NAMALWA (cell line): ENCODE measurements around the gene TMED10.
"Not testable (repeated sequence)": the region's sequence is repeated elsewhere in the genome, so short reads cannot be mapped to it uniquely, and the experiment has no call there.

Experiments
- DNase-seq: peaks from one replicate; pipeline ENCODE4 v3.0.0-alpha.2; 2015; ENCODE audit warnings: low spot score

TMED10 gene

DNA sequence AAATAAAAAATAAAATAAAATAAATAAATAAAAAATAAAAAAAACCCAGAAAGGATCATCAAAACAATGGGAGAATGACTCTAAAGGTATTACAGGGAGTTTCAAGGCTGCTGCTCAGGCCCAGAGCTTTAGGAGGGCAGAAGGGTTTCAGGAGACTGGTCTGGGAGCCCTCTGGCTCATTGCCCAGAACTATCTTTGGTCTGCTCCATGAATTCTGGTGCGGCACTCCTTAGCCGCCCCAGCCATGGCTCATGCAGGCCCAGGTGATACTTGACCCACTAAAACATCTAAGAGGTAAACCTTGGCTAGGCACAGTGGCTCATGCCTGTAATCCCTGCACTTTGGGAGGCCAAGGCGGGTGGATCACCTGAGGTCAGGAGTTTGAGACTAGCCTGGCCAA lies 14.7 kb upstream of the TMED10 start:
- DNase-seq, result no peak

DNA sequence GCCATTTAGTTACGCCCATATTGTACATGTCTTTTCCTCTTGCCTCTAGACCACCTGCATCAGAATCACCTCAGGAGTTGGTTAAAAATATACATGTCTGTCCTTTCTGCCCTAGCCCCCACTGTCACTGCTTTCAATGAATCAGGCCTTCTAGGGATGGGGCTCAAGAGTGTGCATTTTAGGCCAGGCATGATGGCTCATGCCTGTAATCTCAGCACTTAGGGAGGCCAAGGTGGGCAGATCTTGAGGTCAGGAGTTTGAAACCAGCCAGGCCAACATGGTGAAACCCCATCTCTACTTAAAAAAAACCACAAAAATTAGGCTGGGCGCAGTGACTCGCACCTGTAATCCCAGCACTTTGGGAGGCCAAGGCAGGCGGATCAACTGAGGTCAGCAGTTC lies 13.6 kb upstream of the TMED10 start:
- DNase-seq, result no peak

DNA sequence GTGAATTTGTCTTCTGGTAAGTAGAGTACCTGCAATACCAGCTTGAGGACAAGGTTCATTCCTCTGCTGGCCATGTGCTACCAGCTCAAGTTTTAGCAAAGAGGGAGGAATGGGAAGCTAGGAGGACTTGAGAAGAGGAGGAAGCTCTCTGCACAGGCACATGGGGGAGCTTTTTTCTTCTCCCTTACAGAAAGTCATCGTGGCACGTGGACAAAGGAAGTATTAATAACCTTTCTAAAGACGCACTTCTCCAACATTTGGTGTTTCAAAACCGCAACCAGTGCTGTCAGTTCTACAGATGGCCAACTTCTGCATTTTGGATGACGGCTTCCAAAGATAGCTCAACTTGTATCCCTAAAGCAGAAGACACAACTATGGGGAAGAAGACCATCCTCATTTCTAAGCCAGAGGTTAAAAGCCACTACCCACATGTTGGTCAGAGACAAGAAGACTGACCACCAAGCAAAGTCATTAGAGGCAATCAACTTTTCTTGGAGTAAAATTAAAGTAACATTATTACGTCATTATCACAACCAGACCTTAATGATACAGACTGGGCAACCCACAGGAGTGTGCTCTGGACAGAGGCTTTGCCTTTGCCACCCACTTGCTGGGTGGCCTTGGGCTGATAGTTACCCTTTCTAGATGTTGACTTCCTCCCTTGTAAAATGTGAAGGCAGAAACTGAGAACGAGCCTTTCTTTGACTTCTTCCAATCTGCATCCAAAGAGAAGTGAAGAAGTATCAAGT lies 12.3 kb upstream of the TMED10 start:
- peak; percentile 83 for DNase-seq

DNA sequence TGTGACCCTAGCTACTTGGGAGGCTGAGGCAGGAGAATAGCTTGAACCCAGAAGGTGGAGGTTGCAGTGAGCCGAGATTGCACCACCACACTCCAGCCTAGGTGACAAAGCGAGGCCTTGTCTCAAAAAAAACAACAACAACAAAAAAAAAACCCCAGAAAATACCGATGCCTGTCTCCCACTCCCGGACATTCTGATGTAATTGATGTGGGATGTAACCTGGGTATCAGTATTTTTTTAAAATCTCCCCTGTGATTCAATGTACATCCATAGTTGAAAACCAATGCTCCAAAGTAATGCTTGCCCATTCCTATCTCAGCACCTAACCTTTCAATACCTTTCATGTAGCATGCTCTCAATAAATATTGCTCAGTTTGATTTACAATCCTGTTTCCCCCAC lies 11.7 kb upstream of the TMED10 start:
- no peak for DNase-seq

DNA sequence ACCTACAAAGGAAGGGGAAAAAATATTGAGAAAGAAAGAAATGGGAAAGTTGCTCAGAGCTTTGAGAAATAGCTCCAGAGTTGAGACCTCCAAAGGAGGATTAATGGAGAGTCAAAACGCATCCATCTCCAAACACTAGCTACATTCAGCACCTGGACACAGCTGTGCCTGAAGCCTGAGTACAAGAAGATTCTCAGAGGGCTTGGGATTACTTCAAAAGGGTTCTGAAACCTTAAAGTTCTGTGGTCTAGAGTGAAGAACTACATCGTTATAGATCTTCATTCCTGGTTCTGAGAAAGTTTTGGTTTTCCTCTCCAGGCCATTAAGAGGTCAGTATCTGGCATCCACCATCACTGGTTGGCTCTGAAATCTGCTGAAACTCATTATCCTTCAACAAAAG lies 10.5 kb upstream of the TMED10 start:
- DNase-seq, result no peak

DNA sequence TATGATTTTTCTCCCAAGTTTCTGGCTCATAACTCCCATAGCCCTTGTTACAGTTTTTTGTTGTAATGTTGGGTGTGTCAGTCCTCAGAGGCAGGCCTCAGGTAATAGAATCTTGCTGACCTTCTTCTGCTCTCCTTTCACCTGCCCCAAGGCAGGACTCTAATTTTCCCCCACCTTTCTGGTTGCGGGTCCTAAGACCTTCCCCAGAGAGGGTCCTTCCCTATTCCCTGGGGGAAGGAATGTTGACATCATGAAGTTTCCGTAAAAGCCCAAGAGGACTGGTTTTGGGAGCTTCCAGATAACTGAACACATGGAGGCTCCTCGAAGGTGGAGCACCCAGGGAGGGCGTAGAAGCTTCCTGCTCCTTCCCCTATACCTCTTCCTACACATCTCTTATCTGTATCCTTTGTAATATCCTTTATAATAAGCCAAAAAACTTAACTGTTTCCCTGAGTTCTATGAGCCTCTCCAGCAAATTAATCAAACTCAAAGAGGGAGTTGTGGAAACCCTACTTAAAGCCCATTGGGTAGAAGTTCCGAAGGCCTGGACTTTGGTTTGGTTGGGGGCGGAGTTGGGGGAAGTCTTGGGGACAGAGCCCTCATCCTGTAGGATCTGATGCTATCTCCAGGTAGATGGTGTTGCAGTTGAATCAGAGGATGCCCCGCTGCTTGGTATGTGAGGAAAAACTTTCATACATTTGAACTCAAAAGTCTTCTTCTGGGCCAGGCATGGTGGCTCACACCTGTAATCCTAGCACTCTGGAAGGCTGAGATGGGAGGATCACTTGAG lies 9.0 kb upstream of the TMED10 start:
- DNase-seq, result no peak

DNA sequence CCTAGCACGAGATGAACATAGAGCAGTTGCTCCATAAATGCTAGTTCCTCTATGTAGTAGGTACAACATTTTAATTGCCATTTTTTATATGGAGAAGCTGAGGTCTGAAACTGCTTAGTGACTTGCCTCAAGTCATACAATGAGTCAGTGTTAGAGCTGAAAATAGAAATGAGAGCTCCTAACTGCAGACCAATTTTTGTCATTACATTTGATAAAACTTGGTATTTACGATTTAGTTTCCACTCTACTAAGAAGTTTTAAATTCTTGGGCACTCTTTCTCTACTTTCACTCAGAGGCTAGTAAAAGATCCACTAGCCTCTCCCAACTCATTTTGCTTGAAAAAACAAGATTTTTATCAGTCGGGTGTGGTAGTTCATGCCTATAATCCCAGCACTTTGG lies 8.1 kb upstream of the TMED10 start:
- DNase-seq, result no peak

DNA sequence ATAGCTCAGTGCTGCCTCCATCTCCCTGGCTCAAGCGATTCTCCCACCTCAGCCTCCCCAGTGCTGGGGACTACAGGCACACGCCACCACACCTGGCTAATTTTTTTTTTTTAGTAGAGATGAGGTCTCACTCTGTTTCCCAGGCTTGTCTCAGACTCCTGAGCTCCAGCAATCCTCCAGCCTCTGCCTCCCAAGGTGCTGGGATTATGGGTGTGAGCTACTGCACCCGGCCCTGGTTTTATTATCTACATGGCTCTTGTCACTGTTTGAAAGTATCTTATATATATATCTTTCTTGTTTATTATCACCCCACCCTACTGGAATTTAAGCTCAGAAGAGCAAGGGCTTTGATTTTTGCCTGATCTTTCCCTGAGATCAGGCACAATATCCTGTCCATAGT lies 7.6 kb upstream of the TMED10 start:
- no peak for DNase-seq

DNA sequence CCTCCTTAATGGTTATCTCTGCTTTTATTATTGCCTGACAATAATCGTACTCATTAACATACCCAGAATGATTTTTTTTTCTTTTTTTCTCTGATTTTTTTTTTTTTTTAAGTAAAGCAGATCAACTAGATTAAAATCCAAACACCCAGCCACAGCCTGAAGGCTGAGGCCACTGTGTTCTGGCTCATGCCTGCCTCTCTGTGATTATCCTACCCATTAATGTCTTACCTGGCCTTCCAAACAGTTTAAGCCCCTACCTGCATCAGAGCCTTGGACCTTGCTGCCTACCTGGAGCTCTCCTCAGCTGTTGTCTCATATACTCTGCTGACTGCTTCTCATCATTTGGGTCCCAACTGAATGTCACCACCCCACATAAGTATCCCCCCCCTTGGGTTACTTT lies 6.8 kb upstream of the TMED10 start:
- DNase-seq, result no peak

DNA sequence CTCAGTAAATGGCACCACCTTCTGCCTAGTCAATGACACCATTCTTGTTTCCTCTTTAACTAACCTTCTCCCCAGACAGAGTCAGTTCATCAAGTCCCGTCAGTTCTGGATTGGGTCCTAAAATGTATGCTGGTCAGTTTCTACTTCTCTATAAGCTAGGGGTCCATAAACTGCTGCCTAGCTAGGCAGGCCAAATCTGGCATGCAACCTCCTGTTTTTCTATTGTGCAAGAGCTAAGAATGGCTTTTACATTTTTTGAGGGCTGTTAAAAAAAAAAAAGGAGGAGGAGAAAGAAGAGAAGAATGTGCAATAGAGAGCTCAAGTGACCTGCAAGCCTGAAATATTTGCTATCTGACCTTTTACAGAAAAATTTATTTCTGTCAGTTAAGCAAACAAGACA lies 6.4 kb upstream of the TMED10 start:
- no peak for DNase-seq

DNA sequence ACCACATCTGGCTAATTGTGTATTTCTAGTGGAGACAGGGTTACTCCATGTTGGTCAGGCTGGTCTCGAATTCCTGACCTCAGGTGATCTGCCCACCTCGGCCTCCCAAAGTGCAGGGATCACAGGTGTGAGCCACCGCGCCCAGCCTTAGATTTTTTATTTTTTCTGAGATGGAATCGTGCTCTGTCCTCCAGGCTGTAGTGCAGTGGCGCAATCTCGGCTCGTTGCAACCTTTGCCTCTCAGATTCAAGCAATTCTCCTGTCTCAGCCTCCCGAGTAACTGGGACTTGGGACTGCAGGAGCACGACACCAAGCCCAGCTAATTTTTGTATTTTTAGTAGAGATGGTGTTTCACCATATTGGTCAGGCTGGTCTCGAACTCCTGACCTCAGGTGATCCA lies 5.8 kb upstream of the TMED10 start:
- not testable (repeated sequence) for DNase-seq

DNA sequence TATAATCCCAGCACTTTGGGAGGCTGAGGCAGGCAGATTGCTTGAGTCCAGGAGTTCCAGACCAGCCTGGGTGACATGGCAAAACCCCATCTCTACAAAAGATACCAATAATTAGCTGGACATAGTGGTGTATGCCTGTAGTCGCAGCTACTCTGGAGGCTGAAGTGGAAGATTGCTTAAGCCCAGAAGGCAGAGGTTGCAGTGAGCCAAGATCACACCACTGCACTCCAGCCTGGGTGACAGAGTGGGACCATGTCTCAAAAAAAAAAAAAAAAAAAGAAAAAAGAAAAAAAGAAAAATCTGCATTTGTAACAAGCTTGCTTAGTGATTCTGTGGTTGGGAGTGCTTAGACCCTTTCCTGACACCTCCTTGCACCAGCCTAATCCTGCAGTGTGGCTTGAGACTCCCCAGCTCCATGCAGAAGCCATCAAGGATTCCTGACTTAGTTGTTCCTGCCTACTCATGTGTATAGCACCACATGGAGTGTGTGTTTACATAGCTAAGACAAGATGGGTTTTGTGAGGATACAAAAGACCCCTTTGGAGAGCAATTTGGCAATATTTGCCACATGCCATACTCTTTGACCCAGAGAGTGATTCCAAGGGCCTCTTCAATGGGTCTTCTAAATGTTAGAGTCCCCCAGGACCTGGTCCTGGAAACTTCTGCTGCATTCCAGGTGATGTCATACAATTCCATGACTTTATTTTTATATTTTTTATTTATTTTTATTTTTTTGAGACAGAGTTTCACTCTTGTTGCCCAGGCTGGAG lies 5.1 kb upstream of the TMED10 start:
- DNase-seq, result no peak

DNA sequence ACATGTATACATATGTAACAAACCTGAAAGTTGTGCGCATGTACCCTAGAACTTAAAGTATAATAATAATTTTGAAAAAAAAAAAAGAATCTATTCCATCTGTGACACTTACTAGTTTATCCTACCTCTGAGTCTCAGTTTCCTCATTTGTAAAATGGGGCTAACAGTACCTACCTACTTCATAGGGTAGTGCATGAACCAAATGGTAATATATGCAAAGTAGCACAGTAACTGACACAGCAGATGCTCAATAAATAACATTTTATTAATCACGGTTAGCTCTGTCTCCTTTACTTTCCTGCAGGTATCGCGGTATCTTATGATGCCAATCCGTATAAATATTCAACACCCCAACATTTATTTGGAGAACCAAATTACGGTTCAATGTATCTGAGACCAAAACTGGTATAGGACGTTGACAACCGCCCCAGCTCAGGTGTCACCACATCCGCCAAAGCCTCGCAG lies 703 bp downstream of the TMED10 start:
- peak; percentile 79 for DNase-seq

DNA sequence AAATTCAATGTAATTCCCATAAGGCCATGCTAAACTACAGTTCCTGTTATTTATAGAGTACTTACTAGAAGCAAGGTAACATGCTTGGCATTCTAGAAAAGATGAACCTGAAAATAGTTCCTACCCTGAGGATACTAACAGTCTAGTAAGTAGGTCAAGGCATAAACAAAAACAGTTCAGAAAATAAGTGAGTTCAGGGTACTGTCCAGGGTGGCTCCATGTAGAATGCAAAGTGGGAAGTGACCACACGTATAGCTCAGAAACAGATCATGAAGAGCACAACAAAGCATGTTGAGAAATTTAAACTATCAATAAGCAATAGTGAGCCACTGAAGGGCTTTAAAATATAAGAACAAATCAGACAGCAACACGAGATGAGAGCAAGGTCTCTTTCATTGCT lies 2.3 kb downstream of the TMED10 start:
- no peak for DNase-seq

DNA sequence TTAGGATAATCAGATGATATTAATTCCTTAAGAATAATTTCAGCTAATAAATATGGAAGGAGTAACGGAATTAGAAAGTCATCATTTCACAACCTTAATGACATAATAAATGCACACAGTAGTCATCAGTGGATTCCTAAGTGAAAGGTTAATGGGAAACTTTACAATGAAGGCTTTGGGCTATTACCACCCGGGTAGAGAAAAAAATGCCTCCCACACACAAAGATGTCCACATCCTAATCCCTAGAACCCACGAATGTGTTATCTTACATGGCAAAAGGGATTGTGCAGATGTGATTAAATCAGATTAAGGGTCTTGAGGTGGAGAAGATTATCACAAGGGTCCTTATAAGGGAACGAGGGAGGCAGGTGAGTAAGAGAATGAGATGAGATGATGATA lies 5.6 kb downstream of the TMED10 start:
- no peak for DNase-seq

DNA sequence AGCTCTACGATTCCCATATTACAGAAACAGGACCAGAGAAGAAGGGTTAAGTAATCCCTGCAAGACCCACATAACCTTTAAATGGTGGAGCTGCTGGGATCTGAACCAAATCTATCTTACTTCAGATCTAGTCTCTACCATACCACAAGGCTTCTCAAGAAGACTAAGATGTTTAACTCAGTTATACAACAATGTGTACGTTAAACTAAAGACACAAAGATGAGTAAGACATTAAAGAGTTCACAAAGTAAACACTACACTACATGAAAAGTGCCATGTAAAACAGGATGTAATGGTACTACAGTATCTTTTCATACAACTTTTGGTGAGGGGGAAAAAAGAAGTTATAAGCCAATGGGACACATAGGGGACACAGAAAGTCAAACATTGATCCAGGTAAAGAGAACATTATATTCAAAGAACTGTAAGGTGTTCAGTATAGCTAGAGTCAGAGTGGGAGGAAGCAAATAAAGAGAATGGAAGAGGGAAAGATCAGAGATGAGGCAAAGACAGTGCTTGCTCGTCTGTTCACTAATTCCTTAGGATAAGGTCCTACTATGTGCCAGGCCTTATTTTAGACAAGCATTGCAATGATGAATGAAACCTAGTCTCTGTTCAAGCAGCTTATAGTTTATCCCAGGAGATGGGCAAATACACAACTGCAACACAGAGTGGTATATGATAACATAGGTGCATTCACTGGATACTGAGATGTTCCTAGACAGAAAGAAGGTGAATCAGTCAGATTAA lies 7.7 kb downstream of the TMED10 start:
- no peak for DNase-seq

DNA sequence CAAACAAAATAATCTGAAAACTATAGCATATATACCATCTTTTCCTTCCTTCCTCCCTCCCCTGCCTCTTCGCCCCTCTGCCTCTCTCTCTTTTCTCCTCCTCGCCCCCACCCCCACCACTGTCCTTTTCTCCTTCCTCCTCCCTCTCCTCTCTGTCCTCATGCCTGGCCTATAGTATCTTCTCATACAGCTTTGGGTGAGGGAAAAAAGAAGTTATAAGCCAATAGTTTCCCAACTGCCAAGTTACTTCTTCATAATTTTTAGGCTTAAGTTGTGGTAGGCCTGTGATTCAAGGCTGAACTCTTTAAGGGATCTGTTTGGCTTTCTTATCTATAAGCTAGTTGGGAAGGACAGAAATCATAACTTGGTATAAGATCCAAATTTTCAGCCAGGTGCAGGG lies 9.1 kb downstream of the TMED10 start:
- no peak for DNase-seq

DNA sequence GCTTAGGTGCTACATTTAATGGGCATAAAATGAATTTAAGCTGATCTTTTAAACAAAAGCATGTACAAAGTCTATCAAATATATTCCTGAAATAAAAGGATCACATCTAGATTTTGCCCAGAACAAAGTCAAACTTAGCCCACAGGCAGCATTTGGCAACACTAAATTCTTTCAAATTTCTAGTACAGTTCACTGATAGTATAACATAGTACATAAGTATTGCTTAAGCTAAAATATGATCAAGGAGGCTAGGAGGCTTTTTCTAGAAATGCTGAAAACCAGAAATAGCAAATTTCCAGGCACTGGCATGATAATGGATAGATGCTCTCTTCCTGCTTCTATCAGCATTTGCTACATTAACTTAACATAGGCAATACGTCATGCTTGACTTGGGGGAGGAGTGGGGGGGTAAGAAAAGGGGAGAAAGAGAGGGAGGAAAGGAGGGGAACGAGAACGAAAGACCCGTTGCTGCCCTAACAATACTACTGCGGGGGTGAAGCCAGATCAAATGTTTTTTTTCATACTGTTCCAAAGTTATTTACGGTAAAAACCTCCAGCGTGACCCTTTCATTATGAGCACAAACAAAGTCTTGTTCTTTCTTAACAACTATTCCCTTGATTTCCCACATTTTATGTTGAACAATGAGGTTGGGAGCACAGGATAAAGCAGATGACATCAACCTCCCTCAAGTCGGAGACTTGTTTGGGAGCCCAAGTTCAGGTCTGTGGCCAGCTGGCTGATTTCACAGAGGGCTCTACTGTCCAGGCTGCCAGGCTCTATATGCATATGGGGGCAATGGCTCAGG lies 10.6 kb downstream of the TMED10 start:
- DNase-seq, result no peak

DNA sequence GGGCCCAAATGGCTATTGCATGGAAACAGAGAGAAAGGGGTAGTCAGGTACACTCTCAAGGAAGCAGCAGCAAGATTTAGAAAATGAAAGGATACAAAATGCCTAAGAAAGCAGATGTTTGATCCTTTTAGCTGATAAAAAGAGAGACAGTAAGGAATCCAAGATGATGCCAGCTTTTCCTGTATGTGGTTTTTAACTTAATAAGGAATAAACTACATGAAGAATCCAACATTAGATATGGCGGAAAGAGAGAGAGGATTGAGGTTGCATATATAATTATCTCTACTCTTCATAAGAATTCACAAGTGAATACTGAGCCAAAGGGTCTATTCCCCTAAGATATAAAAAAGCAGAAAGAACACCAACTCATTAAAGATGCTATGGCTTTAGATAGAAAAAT lies 11.6 kb downstream of the TMED10 start:
- no peak for DNase-seq

DNA sequence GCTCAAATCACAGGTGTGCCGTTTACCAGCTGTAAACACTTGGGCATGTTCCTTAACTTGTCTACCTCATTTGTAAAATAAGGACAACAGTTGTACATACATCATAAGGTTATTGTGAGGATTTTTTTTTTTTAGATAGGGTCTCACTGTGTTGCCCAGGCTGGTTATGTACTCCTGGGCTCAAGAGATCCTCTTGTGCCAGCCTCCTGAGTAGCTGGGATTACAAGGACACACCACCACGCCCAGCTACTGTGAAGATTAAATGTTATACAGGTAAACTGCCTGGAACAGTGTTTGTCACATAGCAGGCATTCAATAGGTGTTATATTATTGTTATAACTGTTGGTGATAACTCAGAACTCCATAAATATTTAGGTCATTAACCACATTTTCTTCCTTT lies 12.7 kb downstream of the TMED10 start:
- no peak for DNase-seq

DNA sequence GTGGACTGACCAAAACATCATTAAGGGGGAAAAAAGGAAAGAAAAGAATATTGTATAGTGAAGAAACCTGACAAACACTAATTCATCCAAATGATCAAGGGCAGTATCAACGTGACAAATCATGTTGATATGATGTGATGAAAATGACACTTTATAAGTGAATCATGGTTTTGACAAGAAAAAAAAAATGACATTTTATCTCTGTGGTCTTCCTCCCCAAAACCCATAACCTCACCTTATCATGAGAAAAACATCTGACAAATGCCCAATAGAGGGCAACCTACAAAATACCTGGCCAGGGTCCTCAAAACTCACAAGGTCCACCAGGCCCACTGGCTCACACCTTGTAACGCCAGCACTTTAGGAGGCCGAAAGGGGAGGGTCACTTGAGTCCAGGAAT lies 13.8 kb downstream of the TMED10 start:
- DNase-seq, result no peak
